NK-92 (cell line): Measurements from ENCODE around the gene LEMD3.

Experiments used
- DNase-seq: peaks from one replicate; lab custom pipeline; 2025; ENCODE audit not compliant: unreplicated experiment; lab: John Stamatoyannopoulos, UW

The LEMD3 gene

GRCh38 chr12:65204886-65205525 is 35.6 kb downstream of the LEMD3 start:
- no peak for DNase-seq

- no peak for DNase-seq
Observed at GRCh38 chr12:65205886-65206285, 36.5 kb downstream of the LEMD3 start.

- DNase-seq = no peak
Observed at GRCh38 chr12:65208125-65208524, 38.7 kb downstream of the LEMD3 start.

- DNase-seq = no peak
Observed at GRCh38 chr12:65208964-65209654, 39.7 kb downstream of the LEMD3 start.

GRCh38 chr12:65209655-65210043 is 40.3 kb downstream of the LEMD3 start:
- no peak for DNase-seq

GRCh38 chr12:65217086-65217485 is 47.7 kb downstream of the LEMD3 start:
- no peak for DNase-seq

- no peak for DNase-seq
Observed at GRCh38 chr12:65220761-65221160, 51.4 kb downstream of the LEMD3 start.

GRCh38 chr12:65229441-65229840 is 60.1 kb downstream of the LEMD3 start:
- no peak for DNase-seq

GRCh38 chr12:65232476-65233077 is 63.2 kb downstream of the LEMD3 start:
- no peak for DNase-seq

- DNase-seq = no peak
Observed at GRCh38 chr12:65237153-65237552, 67.8 kb downstream of the LEMD3 start.

GRCh38 chr12:65238609-65239008 is 69.2 kb downstream of the LEMD3 start:
- no peak for DNase-seq

GRCh38 chr12:65248656-65249633 is 79.6 kb downstream of the LEMD3 start:
- no peak for DNase-seq

- no peak for DNase-seq
Observed at GRCh38 chr12:65252515-65252914, 83.1 kb downstream of the LEMD3 start.

GRCh38 chr12:65257986-65258385 is 88.6 kb downstream of the LEMD3 start:
- no peak for DNase-seq

- DNase-seq = no peak
Observed at GRCh38 chr12:65259501-65259900, 90.1 kb downstream of the LEMD3 start.

GRCh38 chr12:65263777-65264176 is 94.4 kb downstream of the LEMD3 start:
- no peak for DNase-seq

- DNase-seq = no peak
Observed at GRCh38 chr12:65266408-65266807, 97.0 kb downstream of the LEMD3 start.

GRCh38 chr12:65269603-65270002 is 100.2 kb downstream of the LEMD3 start:
- no peak for DNase-seq

- DNase-seq = no peak
Observed at GRCh38 chr12:65274602-65275272, 105.4 kb downstream of the LEMD3 start.

- DNase-seq = no peak
Observed at GRCh38 chr12:65275627-65276026, 106.2 kb downstream of the LEMD3 start.
